T-cell (primary cell): ENCODE measurements around the gene SLC5A3. TPM values are rescaled to one million over a fixed set of nuclear protein-coding genes. Genes with fewer than 3 reads are reported as not detected.

Experiments used
- ATAC-seq, 4 experiments: fragments of 200-7000 bp in 3 of 4; fragments of 150-1000 bp in 1 of 4; cut with Tn5 transposase; replicated peaks in 1 of 4; 1 replicate in 3 of 4; 2 replicates in 1 of 4; pipeline ENCODE4 v1.10.0; 2021; ENCODE audit warnings: moderate library complexity in 3 of 4, mild to moderate bottlenecking in 2 of 4, moderate number of reproducible peaks in 1 of 4
- CTCF ChIA-PET, 2 donors: fragments of 300-600 bp; sonication (Branson Sonifier 250); formaldehyde crosslinking; loops; one replicate each; lab custom pipeline; 2022; ENCODE audit warnings: antibody characterized with exemption in 2 of 2; lab: Charles Lee
- POLR2A ChIA-PET, 2 donors: fragments of 300-600 bp; sonication (Branson Sonifier 250); formaldehyde crosslinking; loops; one replicate each; lab custom pipeline; 2022; ENCODE audit warnings: antibody characterized with exemption in 2 of 2; lab: Charles Lee
- DNase-seq, 35 experiments: peaks; one replicate each; pipeline versions ENCODE4 v3.0.0 to v3.0.0-alpha.2; 2013 to 2023
- H3K27ac ChIP-seq: one replicate; pipeline ENCODE4 v1.5.1; 2013; ENCODE audit warnings: low read length
- H3K27me3 ChIP-seq, 2 experiments: replicated peaks in 1 of 2; 1 replicate in 1 of 2; 2 replicates in 1 of 2; pipeline versions ENCODE4 v1.6.1 to v1.7.0; 2013; ENCODE audit warnings: low read length in 1 of 2, mixed read lengths in 1 of 2; ENCODE audit not compliant: control insufficient read depth in 2 of 2, insufficient read depth in 2 of 2; ENCODE audit errors: extremely low read depth in 1 of 2
- H3K36me3 ChIP-seq, 2 donors: 1 replicate in 1 of 2; 2 replicates in 1 of 2; pipeline versions ENCODE4 v1.6.1 to v1.7.0; 2013; ENCODE audit warnings: low read length in 1 of 2; ENCODE audit not compliant: control insufficient read depth in 2 of 2, insufficient read depth in 1 of 2; ENCODE audit errors: extremely low read depth in 1 of 2
- H3K4me1 ChIP-seq, 2 experiments: 1 replicate in 1 of 2; 2 replicates in 1 of 2; pipeline versions ENCODE4 v1.6.1 to v1.7.0; 2013; ENCODE audit warnings: low read length in 2 of 2, mixed read lengths in 1 of 2; ENCODE audit not compliant: insufficient read depth in 2 of 2, control insufficient read depth in 1 of 2; ENCODE audit errors: extremely low read depth in 1 of 2
- H3K4me3 ChIP-seq, 2 donors: 1 replicate in 1 of 2; 2 replicates in 1 of 2; pipeline versions ENCODE4 v1.5.1 to v1.7.0; 2013; ENCODE audit warnings: mild to moderate bottlenecking in 2 of 2, low read length in 1 of 2, moderate library complexity in 1 of 2; ENCODE audit not compliant: control insufficient read depth in 1 of 2; ENCODE audit errors: extremely low read depth in 1 of 2
- H3K9me3 ChIP-seq: 2 replicates; pipeline ENCODE4 v1.7.0; 2013
- H3K27ac Mint-ChIP-seq, 2 donors: one replicate each; pipeline ENCODE4 v1.8.0; 2020 to 2021; ENCODE audit warnings: mild to moderate bottlenecking in 2 of 2, mixed read lengths in 2 of 2
- H3K27me3 Mint-ChIP-seq, 2 donors: one replicate each; pipeline ENCODE4 v1.8.0; 2021 to 2022; ENCODE audit warnings: mixed read lengths in 2 of 2
- H3K36me3 Mint-ChIP-seq: one replicate; pipeline ENCODE4 v1.8.0; 2021; ENCODE audit warnings: mixed read lengths
- H3K4me1 Mint-ChIP-seq, 3 donors: one replicate each; pipeline ENCODE4 v1.8.0; 2020 to 2022; ENCODE audit warnings: mixed read lengths in 3 of 3, mild to moderate bottlenecking in 1 of 3
- H3K4me3 Mint-ChIP-seq, 3 donors: one replicate each; pipeline ENCODE4 v1.8.0; 2020 to 2022; ENCODE audit warnings: mild to moderate bottlenecking in 3 of 3, mixed read lengths in 3 of 3, moderate library complexity in 3 of 3
- H3K9me3 Mint-ChIP-seq, 3 donors: one replicate each; pipeline ENCODE4 v1.8.0; 2020 to 2022; ENCODE audit warnings: mixed read lengths in 3 of 3
- WGBS: methylation state at CpG from one replicate; pipeline ENCODE4 v1.1.5; 2013; ENCODE audit warnings: missing lambda C conversion rate; ENCODE audit not compliant: insufficient coverage; 5-methylcytosine and 5-hydroxymethylcytosine counted together
- total RNA-seq, 35 experiments: library from RNA in 6 of 35; stranded (reverse) in 6 of 35; fragments of 120-200 nt in 1 of 35; gene quantifications; one replicate each; pipeline versions ENCODE4 v1.2.1 to v1.2.4 and lab custom pipeline; 2013 to 2026

The SLC5A3 gene
- total RNA-seq, 5 donors from 2014 or later (not counting 1 experiment from before 2014, with no cell fraction given), result 7.6 to 38.5 (median 25.4) TPM

DNA sequence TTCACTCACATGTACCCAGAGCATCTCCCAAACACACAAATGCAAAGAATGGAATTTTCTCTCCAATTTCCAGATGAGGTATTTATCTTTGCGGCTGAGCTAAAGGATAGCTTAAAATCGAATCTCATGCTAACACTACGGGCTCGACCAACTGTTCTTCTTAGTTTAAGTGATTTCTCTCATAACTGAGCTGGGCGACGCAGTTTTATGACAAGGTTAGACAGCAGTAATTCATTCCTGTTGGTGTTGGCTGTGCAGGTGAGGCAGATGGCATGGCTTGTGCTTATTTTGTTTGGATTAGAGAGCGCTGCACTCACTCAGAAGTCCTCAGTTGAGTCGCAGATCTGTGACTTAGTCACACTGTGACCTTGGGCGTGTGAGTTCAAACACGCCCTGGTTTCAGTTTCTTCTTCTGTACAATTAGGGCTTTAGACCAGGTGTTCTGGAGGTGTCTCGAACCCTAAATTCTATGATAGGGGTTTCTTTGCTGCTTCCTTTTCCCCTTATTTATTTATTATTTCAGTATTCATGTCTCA, 41.5 kb upstream of the SLC5A3 start:
- WGBS, result 85% methylated on average over 7 of the region's 11 CpGs
- Mint-ChIP-seq H3K4me1 (peaks cover 5 to 11% (median 6%) of the 10 kb centered on the region in 3 donors), H3K36me3 (no peaks in the 10 kb centered on the region), H3K27ac (no peak overlapping the region), H3K27me3 (no peaks in the 10 kb centered on the region), H3K4me3 (no peak overlapping the region), H3K9me3 (no peaks in the 10 kb centered on the region)
- CTCF ChIA-PET, result no interaction called here
- DNase-seq, result no peak
- ATAC-seq, result no peak
- no peaks in the 10 kb centered on the region for H3K36me3 ChIP-seq
- H3K27me3 ChIP-seq, result no peaks in the 10 kb centered on the region
- no peak overlapping the region for H3K4me3 ChIP-seq
- no peaks in the 10 kb centered on the region for H3K9me3 ChIP-seq
- no peak overlapping the region for H3K27ac ChIP-seq
- POLR2A ChIA-PET, result no interaction called here
- peaks cover 0 to 3% of the 10 kb centered on the region in 2 experiments for H3K4me1 ChIP-seq

DNA sequence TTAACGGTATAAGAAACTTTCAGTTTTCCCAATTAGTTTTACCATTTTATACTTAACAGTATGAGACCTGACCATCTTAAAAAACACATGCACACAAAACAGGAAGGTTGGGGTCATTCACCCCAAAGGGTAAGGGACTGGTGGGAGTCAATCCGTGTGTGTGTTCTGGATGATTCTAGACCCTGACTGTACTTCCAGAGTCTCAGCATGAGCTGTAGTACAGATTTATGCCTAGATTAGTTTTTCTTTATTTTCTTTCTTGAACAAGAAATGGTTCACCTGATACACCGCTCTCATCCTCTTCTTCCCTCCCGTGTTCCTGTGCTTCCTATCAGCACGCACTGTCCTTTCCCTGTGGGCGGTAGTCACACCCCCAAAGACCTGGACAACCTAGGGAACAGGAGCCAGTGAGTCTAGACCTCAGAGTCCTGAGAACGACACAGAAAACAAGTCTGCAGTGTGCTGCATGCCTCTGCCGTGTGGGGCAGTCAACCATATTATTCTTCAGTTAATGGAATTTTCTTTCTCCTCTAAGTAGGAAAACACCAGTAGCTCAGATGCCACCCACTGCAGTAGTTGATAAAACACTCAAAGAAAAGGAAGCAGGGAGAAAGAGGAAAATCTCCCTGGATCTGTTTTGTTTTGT, 38.9 kb upstream of the SLC5A3 start:
- no peak overlapping the region for H3K27ac ChIP-seq
- H3K36me3 ChIP-seq, result no peaks in the 10 kb centered on the region
- ATAC-seq (no peak), DNase-seq (no peak)
- POLR2A ChIA-PET, result no interaction called here
- peaks cover 0 to 3% of the 10 kb centered on the region in 2 experiments for H3K4me1 ChIP-seq
- H3K27me3 Mint-ChIP-seq, result no peaks in the 10 kb centered on the region
- no peaks in the 10 kb centered on the region for H3K27me3 ChIP-seq
- CTCF ChIA-PET, result no interaction called here
- H3K9me3 ChIP-seq, result no peaks in the 10 kb centered on the region
- H3K4me3 Mint-ChIP-seq, result no peak overlapping the region
- H3K36me3 Mint-ChIP-seq, result peaks cover 5% of the 10 kb centered on the region
- H3K4me1 Mint-ChIP-seq, result peaks cover 5 to 9% (median 6%) of the 10 kb centered on the region in 3 donors
- H3K4me3 ChIP-seq, result no peak overlapping the region
- no peaks in the 10 kb centered on the region for H3K9me3 Mint-ChIP-seq
- WGBS, result 100% methylated on average over 2 of the region's 8 CpGs
- no peak overlapping the region for H3K27ac Mint-ChIP-seq

DNA sequence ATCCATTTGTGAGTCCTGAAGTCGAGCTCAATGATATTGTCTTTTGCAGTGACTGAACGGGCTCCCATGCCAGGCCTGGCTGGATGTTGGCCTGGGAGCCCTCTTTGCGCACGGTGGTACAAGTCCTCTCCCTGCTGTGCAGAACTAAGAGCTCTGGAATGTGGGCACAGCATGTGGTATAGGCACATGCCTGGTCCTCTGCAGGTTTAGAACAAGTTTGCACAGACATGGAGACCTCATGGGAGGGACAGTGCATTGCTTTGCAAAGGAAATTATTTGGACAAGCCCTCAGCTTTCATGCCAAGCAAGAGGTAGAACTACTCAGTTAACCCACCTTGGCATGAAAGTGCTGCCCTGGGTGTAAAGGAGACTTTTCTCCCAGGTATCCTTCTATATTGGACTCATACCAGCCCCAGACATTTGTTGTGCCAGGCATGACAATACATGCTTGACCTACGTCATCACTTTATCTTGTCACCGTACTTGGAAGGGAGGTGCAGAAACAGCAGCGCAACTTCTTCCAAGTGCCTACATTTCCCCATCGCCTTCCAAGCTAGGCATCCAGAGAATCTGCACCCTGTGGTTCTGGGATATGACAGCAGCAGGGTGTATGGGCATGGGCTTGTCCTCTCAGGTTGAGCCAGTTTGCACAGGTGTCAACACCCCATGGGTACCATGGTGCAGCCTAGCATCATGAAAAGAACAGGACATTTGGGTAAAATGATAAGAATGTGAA, 37.6 kb upstream of the SLC5A3 start:
- no peak for ATAC-seq

DNA sequence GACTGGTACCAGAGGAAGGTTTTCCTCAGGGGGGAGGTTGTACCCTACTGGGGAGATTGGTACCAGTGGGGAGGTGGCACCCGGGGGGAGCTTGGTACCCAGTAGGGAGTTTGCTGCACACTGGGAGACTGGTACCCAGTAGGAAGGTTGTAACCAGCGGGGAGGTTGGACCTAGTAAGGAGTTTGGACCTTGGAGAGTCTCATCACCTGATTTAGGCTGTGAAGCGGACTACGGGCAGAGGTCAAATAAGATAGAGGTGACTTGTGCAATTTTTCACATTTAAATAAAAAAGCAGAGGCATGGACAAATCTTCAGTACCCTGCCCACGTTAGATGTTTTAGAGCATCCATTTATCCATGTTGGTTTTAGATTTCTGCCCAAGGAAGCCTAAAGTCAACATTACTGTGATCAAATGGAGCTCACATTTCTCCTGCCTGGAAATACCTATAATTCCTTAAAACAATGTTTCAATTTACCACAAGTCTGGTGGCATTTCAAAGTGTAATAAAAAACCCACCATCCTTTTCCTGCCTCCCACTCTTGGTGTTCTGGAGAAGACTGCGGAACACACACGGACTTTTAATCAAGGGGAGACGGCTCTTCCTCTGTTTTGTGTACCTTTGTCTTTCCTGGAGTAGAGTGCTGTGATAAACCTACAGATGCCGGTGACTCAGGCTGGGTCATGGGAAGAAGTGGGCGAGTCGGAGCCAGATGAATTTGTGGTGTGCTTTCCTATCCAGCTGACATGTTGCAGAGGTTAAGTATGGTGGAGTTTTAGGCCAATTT, 36.2 kb upstream of the SLC5A3 start:
- 90% methylated on average over 5 of the region's 11 CpGs for WGBS
- ATAC-seq, result no peak
- H3K27ac Mint-ChIP-seq, result no peak overlapping the region
- peaks cover 5% of the 10 kb centered on the region for H3K36me3 Mint-ChIP-seq
- H3K9me3 Mint-ChIP-seq, result no peaks in the 10 kb centered on the region
- H3K27me3 ChIP-seq, result no peaks in the 10 kb centered on the region
- H3K27me3 Mint-ChIP-seq, result no peaks in the 10 kb centered on the region
- POLR2A ChIA-PET, result no interaction called here
- no peaks in the 10 kb centered on the region for H3K4me1 ChIP-seq
- CTCF ChIA-PET, result no interaction called here
- DNase-seq, result no peak
- no peak overlapping the region for H3K27ac ChIP-seq
- peaks cover 0 to 2% (median 0%) of the 10 kb centered on the region in 3 donors for H3K4me1 Mint-ChIP-seq
- H3K4me3 Mint-ChIP-seq, result no peak overlapping the region
- H3K36me3 ChIP-seq, result no peaks in the 10 kb centered on the region
- H3K4me3 ChIP-seq, result no peak overlapping the region
- H3K9me3 ChIP-seq, result no peaks in the 10 kb centered on the region

More for the DNA sequence above, 37.6 kb upstream of the SLC5A3 start:
- no peaks in the 10 kb centered on the region for H3K9me3 Mint-ChIP-seq
- H3K4me1 Mint-ChIP-seq, result peaks cover 0 to 6% (median 3%) of the 10 kb centered on the region in 3 donors
- ChIA-PET POLR2A (no interaction called here), CTCF (interaction anchor here (0.5 to 0.6 kb wide), 2 partner anchors 56 to 595 kb away, joined by 3 to 13 read pairs; no protein-coding TSS in a partner anchor)
- H3K4me1 ChIP-seq, result no peaks in the 10 kb centered on the region
- H3K36me3 Mint-ChIP-seq, result peaks cover 5% of the 10 kb centered on the region
- no peaks in the 10 kb centered on the region for H3K27me3 Mint-ChIP-seq
- H3K27ac Mint-ChIP-seq, result no peak overlapping the region
- WGBS, result 91% methylated on average over 7 of the region's 8 CpGs
- H3K4me3 Mint-ChIP-seq, result no peak overlapping the region
- H3K36me3 ChIP-seq, result no peaks in the 10 kb centered on the region
- DNase-seq, result no peak
- H3K27me3 ChIP-seq, result no peaks in the 10 kb centered on the region
- no peaks in the 10 kb centered on the region for H3K9me3 ChIP-seq
- no peak overlapping the region for H3K4me3 ChIP-seq
- H3K27ac ChIP-seq, result no peak overlapping the region

DNA sequence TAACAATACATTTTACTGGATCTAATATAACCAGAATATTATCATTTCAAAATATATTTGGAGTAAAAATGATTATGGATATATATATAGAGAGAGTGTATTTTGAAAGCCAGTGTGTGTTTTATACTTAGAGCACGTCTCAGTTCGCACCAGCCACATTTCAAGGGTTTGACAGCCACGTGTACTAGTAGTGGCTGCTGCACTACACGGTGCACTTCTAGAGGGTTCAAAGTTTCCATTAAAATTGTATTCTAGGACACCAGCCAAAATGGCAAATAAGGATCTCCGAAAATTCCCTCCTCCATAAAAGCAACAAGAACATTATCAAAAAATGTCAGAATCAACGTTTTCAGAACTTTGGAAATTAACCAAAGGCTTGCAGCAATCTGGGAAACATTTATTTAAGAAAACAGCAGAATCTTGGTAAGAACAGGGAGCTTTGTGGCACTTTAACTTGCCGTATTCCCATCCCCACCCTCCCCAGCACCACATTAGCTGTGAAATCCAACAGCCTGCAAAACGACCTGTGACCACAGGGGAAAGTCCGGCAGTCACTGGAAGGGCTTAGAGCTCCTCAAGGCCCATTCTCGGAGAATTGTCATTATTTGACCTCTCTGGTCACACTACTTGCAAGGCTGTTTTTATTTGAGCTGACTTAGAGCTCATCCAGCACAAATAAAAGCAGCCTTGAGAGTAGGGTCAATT, 33.5 kb upstream of the SLC5A3 start:
- H3K4me1 ChIP-seq, result no peaks in the 10 kb centered on the region
- Mint-ChIP-seq H3K4me3 (no peak overlapping the region), H3K4me1 (no peaks in the 10 kb centered on the region), H3K9me3 (no peaks in the 10 kb centered on the region), H3K36me3 (peaks cover 5% of the 10 kb centered on the region), H3K27ac (no peak overlapping the region), H3K27me3 (no peaks in the 10 kb centered on the region)
- H3K36me3 ChIP-seq, result no peaks in the 10 kb centered on the region
- H3K27ac ChIP-seq, result no peak overlapping the region
- no peaks in the 10 kb centered on the region for H3K27me3 ChIP-seq
- DNase-seq, result no peak
- CTCF ChIA-PET, result no interaction called here
- 92% methylated on average over 5 of the region's 10 CpGs for WGBS
- ATAC-seq, result no peak
- POLR2A ChIA-PET, result no interaction called here
- no peaks in the 10 kb centered on the region for H3K9me3 ChIP-seq
- no peak overlapping the region for H3K4me3 ChIP-seq

DNA sequence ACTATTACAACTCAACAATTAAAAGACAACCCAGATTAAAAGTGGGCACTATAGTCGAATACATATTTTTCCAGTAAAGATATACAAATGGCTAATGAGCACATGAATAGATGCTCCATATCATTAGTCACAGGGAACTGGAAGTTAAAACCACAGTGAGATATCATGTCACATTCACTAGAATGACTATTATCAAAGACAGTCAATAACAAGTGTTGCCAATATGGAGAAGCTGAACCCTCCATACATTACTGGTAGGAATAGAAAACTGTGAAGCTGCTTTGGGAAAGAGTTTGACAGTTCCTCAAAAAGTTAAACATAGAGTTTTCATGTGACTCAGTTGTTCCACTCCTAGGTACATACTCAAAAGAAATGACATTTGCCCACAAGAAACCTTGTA, 30.6 kb upstream of the SLC5A3 start:
- no peaks in the 10 kb centered on the region for H3K27me3 Mint-ChIP-seq
- Histone ChIP-seq H3K27ac (no peak overlapping the region), H3K9me3 (no peaks in the 10 kb centered on the region), H3K4me1 (no peaks in the 10 kb centered on the region), H3K4me3 (no peak overlapping the region), H3K36me3 (no peaks in the 10 kb centered on the region), H3K27me3 (no peaks in the 10 kb centered on the region)
- no peak overlapping the region for H3K4me3 Mint-ChIP-seq
- no peaks in the 10 kb centered on the region for H3K9me3 Mint-ChIP-seq
- H3K36me3 Mint-ChIP-seq, result peaks cover 5% of the 10 kb centered on the region
- ChIA-PET POLR2A (no interaction called here), CTCF (no interaction called here)
- WGBS, result no CpG with 5 or more reads among the region's 1 CpG
- H3K27ac Mint-ChIP-seq, result no peak overlapping the region
- ATAC-seq, result no peak
- DNase-seq, result no peak
- H3K4me1 Mint-ChIP-seq, result peaks cover 2 to 10% (median 4%) of the 10 kb centered on the region in 3 donors
